Colonic mucosa (tissue), 4 donors: ENCODE data around the gene CDH18. TPM values are rescaled to one million over a fixed set of nuclear protein-coding genes. Genes with fewer than 3 reads are reported as not detected.
"Not testable (repeated sequence)": the region's sequence is repeated elsewhere in the genome, so short reads cannot be mapped to it uniquely, and the experiment has no call there.

ENCODE experiments used
- DNase-seq: peaks from one replicate; pipeline ENCODE4 v3.0.0-alpha.2; 2020
- H3K27ac ChIP-seq: fragments of 200-600 bp; one replicate; pipeline ENCODE4 v1.8.0; 2021
- H3K27me3 ChIP-seq: fragments of 200-600 bp; one replicate; pipeline ENCODE4 v1.8.0; 2021
- H3K36me3 ChIP-seq: fragments of 200-600 bp; one replicate; pipeline ENCODE4 v1.8.0; 2021
- H3K4me1 ChIP-seq: fragments of 200-600 bp; one replicate; pipeline ENCODE4 v1.8.0; 2021; ENCODE audit warnings: mild to moderate bottlenecking
- H3K4me3 ChIP-seq: fragments of 200-600 bp; one replicate; pipeline ENCODE4 v1.8.0; 2021
- H3K9ac ChIP-seq, 2 donors: one replicate each; pipeline ENCODE4 v1.7.0; 2013; ENCODE audit warnings: control low read depth in 2 of 2, low read depth in 2 of 2, low read length in 2 of 2
- H3K9me3 ChIP-seq: fragments of 200-600 bp; one replicate; pipeline ENCODE4 v1.8.0; 2021
- intact Hi-C: fragments of 100-400 bp; cut with DNase I; formaldehyde crosslinking; loops from one replicate; pipeline ENCODE4 v1.14.1; 2022
- total RNA-seq, 2 donors: library from RNA; stranded (reverse); fragmentation: NEBNext Ultra II Directional in 1 of 2; extraction: Animal tissue kit (Norgen Biotek cat#: 25700) in 1 of 2; gene quantifications; one replicate each; pipeline ENCODE4 v1.2.1, GENCODE V29; 2021
- TF ChIP-seq, protein P1 (sequence below): fragments of 200-600 bp; IDR thresholded peaks from one replicate; pipeline ENCODE4 v1.8.0; 2022; ENCODE audit warnings: antibody characterized with exemption, mild to moderate bottlenecking
- donor health status: healthy.
- donor health status: DM: no; HTN: no; CAD: no.
- donor health status: DM: no; HTN: no; CAD: no.

The CDH18 gene
- total RNA-seq, 2 donors from 2014 or later = not detected

DNA sequence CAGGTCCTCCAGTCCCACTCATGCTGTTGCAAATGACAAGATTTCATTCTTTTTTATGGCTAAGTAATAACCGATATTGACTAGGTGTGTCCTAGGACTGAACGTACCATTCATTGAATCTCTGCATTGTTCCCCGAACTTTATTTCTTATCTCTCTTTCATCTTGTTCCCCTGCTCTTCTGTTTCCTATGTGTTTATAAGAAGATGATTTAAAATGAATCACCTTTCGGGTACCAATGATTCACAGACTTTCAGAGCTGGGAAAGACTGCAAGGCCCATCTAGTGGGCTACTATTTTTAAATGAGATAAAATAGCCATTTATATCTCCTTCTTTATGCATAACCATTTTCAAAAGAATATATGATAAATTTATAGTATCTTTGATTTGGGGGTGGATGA lies 133.0 kb downstream of the CDH18 start:
- Histone ChIP-seq H3K9me3 (no peaks in the 10 kb centered on the region), H3K27me3 (no peaks in the 10 kb centered on the region)

DNA sequence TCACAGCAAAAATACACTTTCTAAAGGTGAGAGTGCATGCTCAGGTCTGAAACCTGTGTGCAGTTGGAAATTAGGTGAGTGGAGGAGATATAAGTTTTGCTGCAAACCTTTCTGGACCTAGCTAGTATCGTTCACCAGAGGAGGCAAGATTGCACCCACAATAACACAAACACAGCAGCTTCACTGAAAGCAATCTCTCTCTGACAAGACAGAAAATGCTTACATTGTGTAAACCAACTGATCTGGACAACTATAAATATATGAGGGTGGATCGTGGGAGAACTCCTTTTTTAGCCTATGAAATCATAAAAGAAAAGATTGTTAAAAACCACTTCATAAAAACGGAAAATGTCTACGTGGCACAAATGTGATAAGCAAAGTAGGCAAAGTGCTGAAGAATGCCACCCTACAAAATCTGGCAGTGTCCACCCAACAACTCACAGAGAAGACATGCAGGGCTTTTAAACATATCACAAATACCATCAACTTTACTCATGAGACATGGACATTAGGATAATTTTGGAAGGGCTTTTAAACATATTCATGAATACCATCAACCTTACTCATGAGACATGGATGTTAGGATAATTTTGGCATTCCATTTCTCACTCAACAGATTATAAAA lies 134.3 kb downstream of the CDH18 start:
- TF ChIP-seq, protein P1, sequence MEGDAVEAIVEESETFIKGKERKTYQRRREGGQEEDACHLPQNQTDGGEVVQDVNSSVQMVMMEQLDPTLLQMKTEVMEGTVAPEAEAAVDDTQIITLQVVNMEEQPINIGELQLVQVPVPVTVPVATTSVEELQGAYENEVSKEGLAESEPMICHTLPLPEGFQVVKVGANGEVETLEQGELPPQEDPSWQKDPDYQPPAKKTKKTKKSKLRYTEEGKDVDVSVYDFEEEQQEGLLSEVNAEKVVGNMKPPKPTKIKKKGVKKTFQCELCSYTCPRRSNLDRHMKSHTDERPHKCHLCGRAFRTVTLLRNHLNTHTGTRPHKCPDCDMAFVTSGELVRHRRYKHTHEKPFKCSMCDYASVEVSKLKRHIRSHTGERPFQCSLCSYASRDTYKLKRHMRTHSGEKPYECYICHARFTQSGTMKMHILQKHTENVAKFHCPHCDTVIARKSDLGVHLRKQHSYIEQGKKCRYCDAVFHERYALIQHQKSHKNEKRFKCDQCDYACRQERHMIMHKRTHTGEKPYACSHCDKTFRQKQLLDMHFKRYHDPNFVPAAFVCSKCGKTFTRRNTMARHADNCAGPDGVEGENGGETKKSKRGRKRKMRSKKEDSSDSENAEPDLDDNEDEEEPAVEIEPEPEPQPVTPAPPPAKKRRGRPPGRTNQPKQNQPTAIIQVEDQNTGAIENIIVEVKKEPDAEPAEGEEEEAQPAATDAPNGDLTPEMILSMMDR = no peak
- Histone ChIP-seq H3K4me3 (no peak overlapping the region), H3K9me3 (no peaks in the 10 kb centered on the region), H3K36me3 (no peaks in the 10 kb centered on the region), H3K27me3 (no peaks in the 10 kb centered on the region), H3K9ac (no peak overlapping the region), H3K27ac (no peak overlapping the region), H3K4me1 (no peaks in the 10 kb centered on the region)
- intact Hi-C loops = no loop called here
- no peak for DNase-seq

More for the DNA sequence above, 133.0 kb downstream of the CDH18 start:
- Histone ChIP-seq H3K27ac (no peak overlapping the region), H3K4me3 (no peak overlapping the region), H3K4me1 (no peaks in the 10 kb centered on the region), H3K9ac (no peak overlapping the region), H3K36me3 (no peaks in the 10 kb centered on the region)
- intact Hi-C loops = no loop called here
- TF ChIP-seq, protein P1 = no peak
- no peak for DNase-seq

DNA sequence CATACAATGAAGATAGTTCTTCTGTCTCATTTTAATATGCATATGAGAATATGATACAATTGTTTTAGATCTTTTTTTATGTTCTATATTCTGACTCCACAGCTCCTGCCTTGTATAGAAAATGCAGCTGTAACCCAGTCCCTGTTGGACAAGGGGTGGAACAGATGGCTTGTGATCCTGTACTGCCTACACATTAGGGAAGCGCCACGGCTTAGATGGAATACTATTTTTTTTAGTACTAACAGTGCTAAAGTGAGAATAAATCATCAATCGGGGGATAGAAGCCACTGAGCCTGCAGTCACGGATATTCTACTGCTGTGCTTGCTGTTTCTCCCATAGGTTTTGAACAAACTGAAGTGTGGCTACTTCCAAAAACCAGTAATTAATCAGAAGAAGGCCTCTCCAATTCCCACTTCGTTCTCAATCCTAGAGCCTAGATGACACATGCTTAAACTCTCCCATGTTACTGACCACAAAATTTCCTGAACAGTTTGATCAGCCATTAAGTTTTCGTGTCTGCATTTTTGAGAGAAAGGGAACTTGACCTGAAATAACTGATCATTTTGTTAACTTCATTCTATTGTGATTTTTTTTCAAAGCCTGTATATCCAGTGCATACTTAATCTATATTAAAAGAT lies 150.3 kb downstream of the CDH18 start:
- intact Hi-C loops = no loop called here
- H3K27me3 ChIP-seq = no peaks in the 10 kb centered on the region
- DNase-seq = no peak
- TF ChIP-seq, protein P1 = no peak
- H3K27ac ChIP-seq = no peak overlapping the region
- no peaks in the 10 kb centered on the region for H3K9me3 ChIP-seq
- H3K9ac ChIP-seq = no peak overlapping the region
- H3K4me1 ChIP-seq = no peaks in the 10 kb centered on the region
- H3K36me3 ChIP-seq = no peaks in the 10 kb centered on the region
- H3K4me3 ChIP-seq = no peak overlapping the region

DNA sequence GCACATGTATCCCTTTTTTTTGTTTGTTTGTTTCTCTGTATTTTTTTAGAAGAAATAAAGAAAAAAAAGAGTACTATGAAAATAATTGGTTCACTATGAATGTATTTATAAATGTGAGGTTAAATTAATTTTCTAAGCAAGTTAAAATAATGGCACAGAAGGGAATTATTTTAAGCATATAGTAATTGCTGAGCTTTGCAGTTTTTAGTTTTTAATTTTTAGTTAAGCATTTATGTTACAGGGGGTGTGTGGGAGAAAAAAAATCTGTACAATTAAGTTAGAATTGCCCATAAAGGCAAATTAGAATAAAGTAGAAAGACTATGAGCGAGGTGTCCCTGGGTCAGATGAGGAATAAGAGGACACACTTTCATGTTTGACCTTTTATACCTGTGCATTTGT lies 152.6 kb downstream of the CDH18 start:
- DNase-seq = no peak
- H3K27ac ChIP-seq = no peak overlapping the region
- no peaks in the 10 kb centered on the region for H3K36me3 ChIP-seq
- H3K9me3 ChIP-seq = no peaks in the 10 kb centered on the region
- no peak overlapping the region for H3K4me3 ChIP-seq
- no peak overlapping the region for H3K9ac ChIP-seq
- no peaks in the 10 kb centered on the region for H3K27me3 ChIP-seq
- no peaks in the 10 kb centered on the region for H3K4me1 ChIP-seq
- TF ChIP-seq, protein P1 = no peak
- intact Hi-C loops = no loop called here

DNA sequence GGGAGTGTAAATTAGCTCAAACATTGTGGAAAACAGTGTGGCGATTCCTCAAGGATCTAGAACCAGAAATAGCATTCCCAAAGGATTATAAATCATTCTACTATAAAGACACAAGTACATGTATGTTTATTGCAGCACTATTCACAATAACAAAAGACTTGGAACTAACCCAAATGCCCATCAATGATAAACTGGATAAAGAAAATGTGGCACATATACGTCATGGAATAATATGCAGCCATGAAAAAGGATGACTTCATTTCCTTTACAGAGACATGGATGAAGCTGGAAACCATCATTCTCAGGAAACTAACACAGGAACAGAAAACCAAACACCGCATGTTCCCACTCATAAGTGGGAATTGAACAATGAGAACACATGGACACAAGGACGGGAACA lies 175.3 kb downstream of the CDH18 start:
- H3K4me1 ChIP-seq, H3K36me3 ChIP-seq, H3K27ac ChIP-seq, H3K9me3 ChIP-seq, H3K9ac ChIP-seq, H3K4me3 ChIP-seq, DNase-seq, intact Hi-C loops, H3K27me3 ChIP-seq: not testable (repeated sequence)

DNA sequence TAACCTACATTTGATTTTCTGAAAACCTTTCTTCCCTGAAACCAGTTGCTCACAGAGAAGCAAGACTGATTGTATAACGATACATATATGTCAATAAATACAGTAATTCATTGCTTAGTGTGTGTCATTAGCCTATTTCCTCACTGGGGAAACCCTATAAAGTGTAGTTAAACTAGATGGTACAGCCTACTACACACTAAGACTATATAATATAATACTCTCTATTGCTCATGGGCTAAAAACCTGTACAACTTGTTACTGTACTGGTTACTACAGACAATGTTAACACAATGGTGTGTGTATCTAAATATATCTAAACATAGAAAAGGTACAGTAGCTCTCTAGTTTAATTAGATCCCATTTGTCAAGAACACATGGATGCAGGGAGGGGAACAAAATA lies 181.2 kb downstream of the CDH18 start:
- no peak for DNase-seq
- no peak overlapping the region for H3K27ac ChIP-seq
- TF ChIP-seq, protein P1 = no peak
- no peaks in the 10 kb centered on the region for H3K9me3 ChIP-seq
- intact Hi-C loops = no loop called here
- H3K36me3 ChIP-seq = no peaks in the 10 kb centered on the region
- no peaks in the 10 kb centered on the region for H3K4me1 ChIP-seq
- H3K27me3 ChIP-seq = no peaks in the 10 kb centered on the region
- no peak overlapping the region for H3K9ac ChIP-seq
- no peak overlapping the region for H3K4me3 ChIP-seq
